Caco-2 (cell line): ENCODE data around the gene ABHD11. TPM values are rescaled to one million over a fixed set of nuclear protein-coding genes. Genes with fewer than 3 reads are reported as not detected.
A peak's percentile ranks its signal among the peaks of the same experiment; 100 is the strongest.

Experiments used
- BruUV-seq: library from RNA; stranded (reverse); fragments of 400-500 nt; replicated peaks from 2 replicates; lab custom pipeline; 2021; lab: Mats Ljungman, UMichigan
- CTCF ChIA-PET: fragments of 300-600 bp; sonication (Branson Sonifier 250); formaldehyde crosslinking; loops from one replicate; lab custom pipeline; 2022; ENCODE audit warnings: antibody characterized with exemption; lab: Charles Lee
- POLR2A ChIA-PET: fragments of 300-600 bp; sonication (Branson Sonifier 250); formaldehyde crosslinking; loops from one replicate; lab custom pipeline; 2022; ENCODE audit warnings: antibody characterized with exemption; lab: Charles Lee
- DNase-seq, 2 experiments: peaks; one replicate each; pipeline versions ENCODE4 v3.0.0 to v3.0.0-alpha.2; 2020 to 2022
- H3K27me3 ChIP-seq: replicated peaks from 2 replicates; pipeline ENCODE4 v1.6.0; 2011; ENCODE audit warnings: low read length; ENCODE audit not compliant: control insufficient read depth, insufficient read depth
- H3K36me3 ChIP-seq: 2 replicates; pipeline ENCODE4 v1.5.1; 2011; ENCODE audit warnings: low read length; ENCODE audit not compliant: control insufficient read depth, insufficient read depth
- H3K4me1 ChIP-seq: fragments of 250-450 bp; sonication (Bioruptor Pico); 2 replicates; pipeline ENCODE4 v1.5.1; 2020; ENCODE audit warnings: mild to moderate bottlenecking
- H3K4me3 ChIP-seq: 2 replicates; pipeline ENCODE4 v1.5.1; 2011; ENCODE audit warnings: low read depth, mild to moderate bottlenecking, control low read depth, low read length
- H3K9me3 ChIP-seq: fragments of 250-450 bp; sonication (Bioruptor Pico); 2 replicates; pipeline ENCODE4 v1.5.1; 2020; ENCODE audit warnings: mild to moderate bottlenecking, moderate library complexity
- H3K27ac Mint-ChIP-seq: one replicate; pipeline ENCODE4 v1.8.0; 2022; ENCODE audit warnings: mixed read lengths; ENCODE audit not compliant: unreplicated experiment
- H3K27me3 Mint-ChIP-seq: one replicate; pipeline ENCODE4 v1.8.0; 2022; ENCODE audit warnings: mixed read lengths; ENCODE audit not compliant: insufficient read depth, unreplicated experiment
- H3K36me3 Mint-ChIP-seq: one replicate; pipeline ENCODE4 v1.8.0; 2022; ENCODE audit warnings: mild to moderate bottlenecking, mixed read lengths; ENCODE audit not compliant: insufficient read depth, unreplicated experiment
- H3K4me1 Mint-ChIP-seq: one replicate; pipeline ENCODE4 v1.8.0; 2022; ENCODE audit warnings: low read depth, mixed read lengths; ENCODE audit not compliant: unreplicated experiment
- H3K4me3 Mint-ChIP-seq: one replicate; pipeline ENCODE4 v1.8.0; 2022; ENCODE audit warnings: mild to moderate bottlenecking, moderate library complexity, mixed read lengths; ENCODE audit not compliant: unreplicated experiment
- H3K9me3 Mint-ChIP-seq: one replicate; pipeline ENCODE4 v1.8.0; 2022; ENCODE audit warnings: mixed read lengths; ENCODE audit not compliant: unreplicated experiment
- CTCF ChIP-seq, 2 experiments: fragments of 200-600 bp in 1 of 2; IDR thresholded peaks; 1 replicate in 1 of 2; 2 replicates in 1 of 2; pipeline versions ENCODE4 v1.5.1 to v1.8.0; 2011 to 2022; ENCODE audit warnings: antibody characterized with exemption in 1 of 2, control low read depth in 1 of 2, inconsistent platforms in 1 of 2, low read depth in 1 of 2, low read length in 1 of 2, mild to moderate bottlenecking in 1 of 2, moderate library complexity in 1 of 2; ENCODE audit not compliant: insufficient read depth in 1 of 2, severe bottlenecking in 1 of 2, unreplicated experiment in 1 of 2
- intact Hi-C: fragments of 100-400 bp; cut with micrococcal nuclease; formaldehyde crosslinking; loops from one replicate; pipeline ENCODE4 v1.10.0; 2022; ENCODE audit not compliant: unreplicated experiment
- total RNA-seq: library from RNA; stranded (reverse); gene quantifications from 2 replicates; pipeline ENCODE4 v1.2.3, GENCODE V29; 2022

Gene ABHD11
- total RNA-seq, 1 experiment from 2014 or later = 38.9 TPM

GRCh38 chr7:73703225-73703624, 35.4 kb downstream of the ABHD11 start:
- CTCF ChIA-PET = interaction anchor here (0.6 kb wide), 1 partner anchor 68 kb away, joined by 3 read pairs; no protein-coding TSS in a partner anchor
- Mint-ChIP-seq H3K27ac (no peak overlapping the region), H3K27me3 (no peaks in the 10 kb centered on the region), H3K4me3 (no peak overlapping the region), H3K9me3 (no peaks in the 10 kb centered on the region), H3K4me1 (no peaks in the 10 kb centered on the region), H3K36me3 (peaks cover 76% of the 10 kb centered on the region)
- TF ChIP-seq CTCF (IDR thresholded peaks at IDR 0.05; ENCODE audit: insufficient read depth in 1 of 2, low read depth in 1 of 2, low read length in 1 of 2, severe bottlenecking in 1 of 2, unreplicated experiment in 1 of 2) = no peak
- Histone ChIP-seq H3K36me3 (peaks cover 1% of the 10 kb centered on the region; the same call in 1 of the 2 replicates), H3K4me3 (no peak overlapping the region), H3K9me3 (no peaks in the 10 kb centered on the region), H3K4me1 (peaks cover 12% of the 10 kb centered on the region), H3K27me3 (no peaks in the 10 kb centered on the region)
- no peak for DNase-seq
- POLR2A ChIA-PET = no interaction called here
- intact Hi-C loops = no loop called here
- BruUV-seq = no TSS peak

GRCh38 chr7:73702665-73703064, 35.9 kb downstream of the ABHD11 start:
- Mint-ChIP-seq H3K27ac (no peak overlapping the region), H3K4me1 (no peaks in the 10 kb centered on the region), H3K27me3 (no peaks in the 10 kb centered on the region), H3K36me3 (peaks cover 76% of the 10 kb centered on the region), H3K9me3 (no peaks in the 10 kb centered on the region), H3K4me3 (no peak overlapping the region)
- Histone ChIP-seq H3K36me3 (peaks cover 1% of the 10 kb centered on the region; the same call in 1 of the 2 replicates), H3K4me3 (no peak overlapping the region), H3K27me3 (no peaks in the 10 kb centered on the region), H3K4me1 (peaks cover 12% of the 10 kb centered on the region), H3K9me3 (no peaks in the 10 kb centered on the region)
- no peak for DNase-seq
- intact Hi-C loops = no loop called here
- BruUV-seq = no TSS peak
- TF ChIP-seq CTCF (IDR thresholded peaks at IDR 0.05; ENCODE audit: insufficient read depth in 1 of 2, low read depth in 1 of 2, low read length in 1 of 2, severe bottlenecking in 1 of 2, unreplicated experiment in 1 of 2) = no peak
- CTCF ChIA-PET = interaction anchor here (0.5 to 2.6 kb wide), 5 partner anchors 13 to 96 kb away, joined by 3 to 9 read pairs (median 4); no protein-coding TSS in a partner anchor
- POLR2A ChIA-PET = no interaction called here

GRCh38 chr7:73702226-73702625, 36.4 kb downstream of the ABHD11 start:
- Histone ChIP-seq H3K27me3 (no peaks in the 10 kb centered on the region), H3K9me3 (no peaks in the 10 kb centered on the region), H3K4me3 (no peak overlapping the region), H3K4me1 (peaks cover 12% of the 10 kb centered on the region), H3K36me3 (peaks cover 1% of the 10 kb centered on the region; the same call in 1 of the 2 replicates)
- DNase-seq = no peak
- Mint-ChIP-seq H3K27ac (peak overlapping the region; percentile 52), H3K4me3 (no peak overlapping the region), H3K4me1 (no peaks in the 10 kb centered on the region), H3K9me3 (no peaks in the 10 kb centered on the region), H3K36me3 (peaks cover 78% of the 10 kb centered on the region), H3K27me3 (no peaks in the 10 kb centered on the region)
- POLR2A ChIA-PET = interaction anchor here (0.6 kb wide), 1 partner anchor 136 kb away, joined by 3 read pairs; no protein-coding TSS in a partner anchor
- intact Hi-C loops = no loop called here
- CTCF ChIA-PET = interaction anchor here (0.5 to 2.6 kb wide), 4 partner anchors 13 to 95 kb away, joined by 3 to 9 read pairs (median 4); no protein-coding TSS in a partner anchor
- no peak for TF ChIP-seq CTCF (IDR thresholded peaks at IDR 0.05; ENCODE audit: insufficient read depth in 1 of 2, low read depth in 1 of 2, low read length in 1 of 2, severe bottlenecking in 1 of 2, unreplicated experiment in 1 of 2)
- no TSS peak for BruUV-seq
